HG03439 (cell line): ENCODE data around the gene DCPS.
"Not testable (repeated sequence)": the region's sequence is repeated elsewhere in the genome, so short reads cannot be mapped to it uniquely, and the experiment has no call there.

Experiments used
- ATAC-seq: cut with Tn5 transposase; IDR thresholded peaks from one replicate; pipeline ENCODE4 v1.9.1; 2021; ENCODE audit warnings: mild to moderate bottlenecking, moderate library complexity; ENCODE audit not compliant: unreplicated experiment

Gene DCPS

DNA sequence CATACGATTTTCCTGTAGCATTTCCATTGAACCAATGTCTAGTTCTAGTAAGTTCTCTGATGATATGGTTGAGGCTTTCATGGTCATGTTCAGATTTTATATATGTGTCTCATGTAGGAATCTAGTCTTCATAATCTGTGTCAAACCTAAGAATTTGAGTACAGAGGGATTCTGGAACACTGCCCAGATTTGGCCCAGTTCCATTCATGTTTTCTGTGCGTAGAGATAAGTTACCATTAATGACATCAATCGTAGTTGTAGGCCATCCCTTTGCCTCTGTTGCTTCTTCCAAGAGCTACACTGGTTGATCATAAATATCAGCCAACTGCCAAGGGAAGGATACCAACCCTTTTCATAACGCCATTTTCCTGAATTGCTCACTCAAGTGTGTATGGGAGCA, 74.9 kb downstream of the DCPS start:
- ATAC-seq: no peak

DNA sequence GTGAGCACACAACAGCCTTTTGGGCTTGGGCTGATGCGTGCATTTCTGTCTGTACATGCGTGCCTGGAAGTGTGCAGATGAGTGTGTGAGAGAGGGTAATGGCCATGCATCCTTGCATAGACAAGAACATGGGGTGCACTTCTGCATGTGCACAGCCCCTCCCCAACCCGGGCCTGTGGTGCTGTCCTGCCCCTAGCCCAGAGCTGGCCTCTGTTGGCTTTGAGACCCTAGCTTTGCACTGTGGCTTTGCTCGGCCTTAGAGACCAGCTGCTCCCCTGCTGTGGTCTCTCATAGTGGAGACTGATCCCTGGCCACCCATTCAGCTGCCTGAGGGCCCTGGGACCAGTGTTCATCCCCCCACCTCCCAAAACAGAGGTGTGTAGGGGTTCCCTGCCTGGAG, 77.0 kb downstream of the DCPS start:
- ATAC-seq: no peak

DNA sequence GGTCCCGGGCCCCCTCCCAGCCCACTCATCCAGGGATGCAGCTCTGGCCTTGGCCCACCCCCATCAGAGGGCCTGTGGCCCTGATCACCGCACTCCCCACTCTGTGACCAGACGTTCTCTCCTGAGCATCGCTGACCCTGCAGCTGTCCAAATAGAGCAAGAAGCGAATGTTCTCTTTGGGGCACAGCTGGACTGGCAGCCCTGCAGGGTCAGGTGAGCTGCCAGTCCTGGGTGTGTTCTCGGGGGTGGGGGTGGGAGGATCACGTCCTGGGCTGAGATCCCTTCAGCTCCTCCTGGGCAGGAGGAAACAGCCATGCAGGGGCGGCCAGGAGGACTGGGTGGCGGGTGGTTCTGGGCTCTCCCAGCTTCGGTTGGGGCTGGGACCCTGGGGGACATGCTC, 78.1 kb downstream of the DCPS start:
- ATAC-seq: not testable (repeated sequence)

DNA sequence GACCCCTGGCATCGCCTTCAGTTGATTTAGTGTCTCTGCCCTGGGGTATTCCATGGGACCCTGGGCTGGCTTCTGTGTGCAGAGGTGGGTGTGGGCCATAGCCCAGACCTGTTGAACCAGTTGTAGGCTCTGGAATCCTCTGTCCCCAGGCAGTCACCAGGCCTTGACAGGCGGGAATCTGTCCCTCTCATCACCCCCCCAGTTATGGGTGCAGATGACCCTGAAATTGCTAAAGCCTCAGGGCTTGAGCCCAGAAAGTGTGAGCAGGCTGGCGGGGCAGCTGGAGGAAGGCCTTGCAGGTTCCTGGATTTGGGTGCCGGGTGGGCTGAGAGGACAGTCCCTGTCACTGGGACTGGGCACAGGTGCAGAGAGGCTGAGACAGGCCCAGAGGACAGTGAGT, 78.8 kb downstream of the DCPS start:
- ATAC-seq: not testable (repeated sequence)

DNA sequence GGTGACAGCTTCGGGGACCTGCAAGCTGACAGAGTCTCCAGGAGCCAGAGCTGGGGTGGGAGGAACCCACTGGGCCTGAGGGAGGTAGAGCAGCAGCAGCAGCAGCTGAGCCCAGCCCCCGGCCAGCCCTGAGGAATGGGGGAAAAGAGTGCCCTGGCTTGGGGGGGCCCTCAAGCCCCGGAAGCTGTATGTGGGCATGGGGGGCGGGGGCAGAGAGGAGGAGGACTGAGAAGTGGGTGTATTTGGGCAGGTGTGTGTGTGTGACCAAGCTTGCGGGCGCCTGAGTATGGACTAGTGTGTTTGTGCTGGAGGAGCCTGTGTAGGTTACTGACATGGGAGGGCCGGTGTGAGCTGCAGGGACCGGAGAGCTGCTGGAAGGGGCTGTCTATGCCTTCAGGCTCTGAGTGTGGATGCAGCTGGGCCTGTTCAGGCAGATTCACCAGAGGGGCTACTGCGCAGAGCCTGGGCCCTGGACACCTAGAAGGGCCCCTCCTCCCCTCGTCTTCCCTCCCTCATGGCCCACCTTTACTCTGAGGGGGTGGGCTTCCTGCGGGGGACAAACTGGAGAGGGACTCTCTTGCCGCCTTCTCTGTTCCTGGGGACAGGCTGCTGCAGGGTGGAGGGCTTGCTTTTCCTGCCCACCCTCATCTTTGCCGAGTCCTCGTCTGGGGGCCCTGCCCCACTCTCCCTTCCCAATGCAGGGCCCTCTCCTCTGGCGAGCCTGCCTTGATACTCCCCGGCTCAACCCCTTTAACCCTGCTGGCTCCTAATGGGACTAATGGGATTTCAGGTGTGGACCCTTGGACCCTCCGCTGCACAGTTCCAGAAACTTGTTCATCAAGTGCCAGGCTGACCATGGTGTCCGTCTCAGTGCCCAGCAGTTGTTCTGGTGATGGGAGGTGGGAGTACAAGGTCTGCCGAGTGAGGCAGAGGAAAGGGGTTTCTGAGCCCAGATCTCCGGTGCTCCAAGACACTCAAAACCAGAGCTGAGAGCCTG, 79.8 kb downstream of the DCPS start:
- ATAC-seq: no peak

DNA sequence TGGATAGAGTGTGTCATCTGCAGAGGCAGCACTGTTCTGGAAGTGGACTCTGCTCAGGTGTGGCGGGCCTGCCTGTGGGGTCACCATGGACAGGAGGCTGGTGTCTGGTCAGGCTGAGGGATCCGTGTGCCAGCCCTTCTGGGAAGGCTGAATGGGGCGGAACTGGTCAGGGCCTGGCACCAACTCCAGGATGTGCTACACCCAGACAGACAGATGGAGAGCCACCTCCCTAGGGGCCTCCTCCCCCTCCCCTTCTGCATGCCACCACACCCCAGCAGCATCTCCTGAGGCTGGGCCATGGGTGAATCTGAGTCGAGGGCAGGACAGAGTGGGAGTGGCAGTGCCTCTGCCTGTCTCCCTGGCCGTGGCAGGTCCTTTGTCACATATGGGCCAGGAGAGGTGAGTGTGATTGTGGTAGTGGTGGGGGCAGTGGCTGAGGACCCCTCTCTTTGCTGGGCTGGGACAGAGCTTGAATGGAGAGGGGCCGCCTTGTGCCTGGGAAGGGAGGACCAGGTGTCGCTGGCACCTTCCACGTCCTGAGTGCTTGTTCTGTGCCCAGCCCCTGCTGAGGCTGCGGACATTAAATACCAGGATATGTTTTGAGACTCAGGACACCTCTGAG, 80.7 kb downstream of the DCPS start:
- ATAC-seq: no peak

DNA sequence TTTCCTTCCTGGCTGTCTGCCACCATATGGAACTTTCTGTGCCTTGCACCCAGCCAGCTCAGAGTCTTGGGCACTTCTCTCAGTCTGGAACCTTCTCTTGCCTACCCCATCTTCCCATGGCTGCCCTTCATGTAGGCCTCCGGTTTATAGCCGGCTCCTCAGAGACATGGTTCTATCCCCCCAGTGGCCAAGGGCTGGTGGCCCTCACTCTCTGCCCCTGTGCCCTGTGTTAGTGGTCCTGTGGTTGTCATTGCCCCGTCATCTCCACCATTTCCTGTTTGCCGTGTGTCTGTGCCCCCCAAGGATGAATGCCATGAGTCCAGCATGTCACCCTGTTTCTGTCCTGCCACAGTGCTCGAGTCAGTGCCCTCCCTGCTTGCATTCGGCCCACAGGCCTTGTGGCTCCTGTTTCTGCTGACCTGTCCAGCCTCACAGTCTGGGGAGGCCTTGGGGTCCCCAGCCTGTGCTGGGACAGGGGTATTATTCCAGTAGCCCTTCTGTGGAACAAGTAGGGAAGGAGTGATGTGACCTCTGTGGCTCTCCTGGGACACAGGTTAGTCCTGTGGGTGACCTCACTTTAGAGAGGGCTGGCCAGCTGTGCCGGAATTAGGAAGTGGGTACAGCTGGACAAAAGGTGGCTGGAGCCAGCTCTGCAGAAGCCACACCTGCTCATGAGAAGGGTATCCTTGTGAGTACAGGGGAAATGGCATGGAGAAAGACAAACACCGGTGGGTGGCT, 82.3 kb downstream of the DCPS start:
- ATAC-seq: no peak

DNA sequence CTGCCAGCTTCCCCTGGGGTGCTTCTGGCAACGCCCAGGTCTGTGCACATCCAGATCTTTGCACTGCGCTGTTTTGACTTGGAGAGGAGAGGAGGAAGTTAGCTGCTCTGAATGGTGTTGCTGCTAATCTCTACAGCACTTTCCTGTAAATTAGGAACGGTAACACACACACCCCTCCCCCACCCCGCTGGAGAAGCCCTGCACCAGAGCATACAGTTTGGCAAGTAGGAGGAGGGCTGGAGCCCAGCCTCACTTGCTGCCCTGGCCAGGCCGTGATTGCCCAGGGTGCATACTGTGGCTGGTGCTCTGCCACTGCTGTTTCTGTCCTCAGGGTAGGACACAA, 82.8 kb downstream of the DCPS start:
- not testable (repeated sequence) for ATAC-seq

DNA sequence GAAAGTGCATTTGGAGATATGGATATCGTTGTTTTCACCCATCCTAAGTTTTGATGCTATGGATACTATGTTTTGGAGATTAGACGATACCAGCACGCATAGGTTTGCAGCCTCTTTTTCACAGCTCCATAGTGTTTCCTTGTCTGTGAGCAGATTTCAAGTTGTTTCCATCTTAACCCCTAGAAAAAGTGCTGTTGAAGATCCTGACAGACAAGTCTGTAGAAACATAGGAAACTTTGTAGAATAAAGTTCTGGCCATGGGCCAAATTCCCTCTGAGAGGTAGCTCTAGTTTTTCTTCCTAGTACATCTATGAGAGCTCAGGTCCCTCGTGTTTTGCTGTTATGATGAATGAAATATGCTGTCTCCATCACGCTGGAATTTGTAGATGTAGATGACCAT, 84.0 kb downstream of the DCPS start:
- ATAC-seq: no peak

DNA sequence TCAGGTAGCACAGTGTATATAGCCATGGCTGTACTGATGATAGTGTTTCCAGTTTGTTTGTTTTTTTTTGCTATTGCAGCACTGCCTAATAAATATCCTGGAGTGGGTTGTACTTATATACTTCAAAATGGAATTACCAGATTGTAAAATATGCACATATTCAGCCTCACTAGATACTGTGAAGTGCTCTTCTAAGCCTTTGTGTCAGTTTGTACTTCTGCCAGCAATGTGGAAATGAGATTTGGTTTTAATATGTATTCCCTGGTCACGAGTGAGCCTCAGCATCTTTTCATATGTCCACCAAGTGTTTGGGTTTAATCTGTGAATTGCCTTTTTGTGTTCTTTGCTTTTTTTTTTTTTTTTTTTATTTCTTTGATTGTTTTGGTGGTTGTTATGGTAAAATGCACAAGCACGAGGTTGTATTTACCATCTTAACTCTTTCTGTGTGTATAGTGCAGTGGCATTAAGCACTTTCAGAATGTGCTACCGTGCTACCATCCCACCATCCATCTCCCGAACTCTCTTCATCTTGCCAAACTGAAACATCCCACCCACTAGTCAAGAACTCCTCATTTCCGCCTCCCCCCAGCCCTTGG, 86.5 kb downstream of the DCPS start:
- no peak for ATAC-seq

DNA sequence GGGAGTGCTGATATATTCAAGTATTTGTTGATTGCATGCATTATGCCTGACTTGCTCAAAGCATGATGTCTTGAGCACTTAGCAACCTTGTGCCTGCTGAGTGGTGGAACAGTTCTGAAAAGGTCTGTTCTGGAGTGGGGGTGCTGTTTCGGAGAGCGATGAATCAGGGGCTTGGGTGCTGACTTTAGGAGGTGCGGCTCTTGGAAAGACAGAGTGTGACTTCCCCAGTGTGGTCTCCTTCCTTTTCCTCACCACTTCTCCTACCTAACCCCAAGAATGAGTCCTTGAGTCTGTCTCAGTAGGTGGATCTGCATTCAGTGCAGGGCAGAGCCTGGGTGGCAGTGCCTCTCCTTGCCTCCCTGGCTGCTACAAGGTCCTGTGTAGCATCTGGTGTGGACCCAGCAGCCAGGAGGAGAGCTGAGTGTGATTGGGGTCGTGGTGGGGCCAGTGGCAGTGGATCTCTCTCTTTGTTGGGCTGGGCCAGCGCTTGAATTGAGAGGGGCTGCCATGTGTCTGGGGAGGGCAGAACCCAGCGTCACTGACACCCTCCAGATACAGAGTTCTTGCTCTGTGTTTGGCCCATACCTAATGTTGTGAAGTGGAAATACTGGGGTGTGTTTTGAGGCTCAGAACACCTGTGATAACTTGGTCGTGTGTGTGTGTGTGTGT, 87.6 kb downstream of the DCPS start:
- no peak for ATAC-seq

DNA sequence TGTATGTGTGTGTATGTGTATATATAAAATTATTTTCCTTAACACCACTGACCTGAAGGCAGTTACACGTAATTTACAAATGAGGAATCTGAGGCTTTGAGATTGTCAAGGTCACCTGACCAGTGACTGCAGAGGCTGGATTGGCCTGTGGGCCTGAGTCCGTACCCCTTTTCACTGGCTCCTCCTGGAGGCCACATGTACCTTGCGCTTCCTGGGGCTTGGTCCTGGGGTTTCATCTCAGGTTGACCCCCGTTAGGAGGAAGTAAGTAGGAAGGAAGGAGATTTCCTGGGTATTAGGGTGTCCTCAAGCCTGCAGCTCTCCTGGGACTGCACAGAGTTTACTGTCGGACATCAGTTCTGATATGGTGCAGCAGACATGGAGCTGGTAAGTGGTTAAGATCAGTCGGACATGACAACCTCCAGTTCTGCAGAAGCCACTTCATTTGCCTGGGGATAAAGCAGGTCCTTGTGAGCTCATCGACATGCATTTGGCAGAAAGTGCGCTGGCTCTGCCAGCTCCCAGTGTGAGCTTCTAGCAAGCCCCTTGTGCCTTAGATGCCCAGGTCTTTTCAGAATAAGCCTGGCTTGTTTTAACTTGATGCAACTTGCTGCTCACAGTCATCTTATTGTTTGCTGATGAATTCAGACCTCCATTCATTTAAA, 88.2 kb downstream of the DCPS start:
- peak; percentile 59 for ATAC-seq

DNA sequence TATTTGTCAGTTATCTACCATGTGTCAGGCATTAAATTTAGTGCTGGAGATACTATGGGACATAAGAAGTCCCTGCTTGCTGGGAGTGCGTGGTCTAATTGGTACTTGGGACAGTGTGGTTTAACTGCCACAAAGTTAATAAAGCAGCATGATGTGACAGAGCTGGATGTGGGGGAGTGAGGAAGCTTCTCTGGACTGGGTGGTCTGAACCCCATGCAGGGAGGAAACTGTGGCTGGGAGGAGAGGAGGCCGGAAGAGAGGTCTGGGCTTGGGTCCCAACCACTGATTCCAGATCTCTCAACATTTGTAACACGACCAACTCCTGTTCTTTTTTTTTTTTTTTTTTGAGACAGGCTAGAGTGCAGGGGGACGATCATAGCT, 88.8 kb downstream of the DCPS start:
- no peak for ATAC-seq

DNA sequence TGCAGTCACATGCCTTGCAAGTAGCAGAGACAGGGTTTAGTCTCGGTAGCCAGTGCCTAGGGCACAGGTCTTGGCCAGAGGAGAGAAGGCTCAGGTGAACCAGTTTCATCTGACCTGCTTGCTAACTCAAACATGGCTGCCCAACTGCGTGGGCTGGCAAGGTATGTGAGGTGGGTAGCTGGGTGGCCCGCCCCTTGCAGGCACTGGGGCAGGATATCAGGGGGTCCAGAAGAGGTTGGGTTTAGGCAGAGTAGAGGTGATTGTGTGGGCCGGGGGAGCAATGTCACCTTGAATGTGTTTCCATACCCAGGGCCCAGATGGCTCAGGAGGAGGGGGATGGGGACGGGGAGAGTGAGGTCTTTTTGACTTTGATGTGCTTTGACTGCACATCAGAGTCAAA, 89.3 kb downstream of the DCPS start:
- ATAC-seq: no peak

DNA sequence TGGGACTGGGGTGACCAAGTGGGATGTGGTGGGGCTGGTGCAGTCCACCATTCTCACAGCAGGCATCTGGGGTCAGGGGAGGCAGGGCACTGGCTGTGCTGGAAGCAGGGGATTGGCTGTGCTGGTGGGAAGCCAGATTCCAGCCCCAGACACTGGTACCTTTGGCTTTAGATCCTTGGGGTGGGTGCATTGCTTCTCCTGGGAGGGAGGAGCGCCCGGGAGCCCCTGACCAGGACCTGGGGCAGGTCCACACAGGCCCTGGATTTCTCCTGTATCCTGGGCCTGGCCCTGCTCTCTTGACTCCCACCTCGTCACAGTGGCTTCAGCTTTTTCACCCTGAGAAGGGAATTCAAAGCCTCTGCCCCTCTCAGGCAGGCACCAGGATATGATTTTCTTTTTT, 90.2 kb downstream of the DCPS start:
- ATAC-seq: no peak

DNA sequence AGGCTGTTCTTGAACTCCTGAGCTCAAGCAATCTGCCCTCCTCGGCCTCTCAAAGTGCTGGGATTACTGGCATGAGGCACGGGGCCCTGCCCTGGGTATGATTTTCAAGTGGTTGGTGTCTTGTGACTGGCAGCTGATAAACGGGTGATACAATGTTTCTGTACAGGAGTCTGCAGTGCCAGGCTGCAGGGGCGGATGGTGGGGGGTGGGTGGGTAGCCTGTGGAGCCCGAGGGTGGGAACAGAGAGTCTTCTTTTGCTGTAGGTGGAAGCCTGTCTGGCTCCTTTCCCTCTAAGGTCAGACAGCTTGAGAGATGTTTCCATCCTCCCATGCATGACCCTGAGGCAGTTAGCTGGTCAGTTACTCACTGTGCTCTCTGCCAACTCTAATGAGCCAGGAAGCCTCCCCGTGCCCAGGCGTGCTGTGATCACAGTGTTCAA, 90.8 kb downstream of the DCPS start:
- not testable (repeated sequence) for ATAC-seq
